ENCODE results near the gene PGBD2. TPM values are rescaled to one million over a fixed set of nuclear protein-coding genes. Genes with fewer than 3 reads are reported as not detected.

PGBD2 gene
- total and polyA plus RNA-seq, 2 of the 8 experiments (the other 6 are each of a cell fraction or from before 2014, with no cell fraction given): 4.5 to 7.7 TPM

DNA sequence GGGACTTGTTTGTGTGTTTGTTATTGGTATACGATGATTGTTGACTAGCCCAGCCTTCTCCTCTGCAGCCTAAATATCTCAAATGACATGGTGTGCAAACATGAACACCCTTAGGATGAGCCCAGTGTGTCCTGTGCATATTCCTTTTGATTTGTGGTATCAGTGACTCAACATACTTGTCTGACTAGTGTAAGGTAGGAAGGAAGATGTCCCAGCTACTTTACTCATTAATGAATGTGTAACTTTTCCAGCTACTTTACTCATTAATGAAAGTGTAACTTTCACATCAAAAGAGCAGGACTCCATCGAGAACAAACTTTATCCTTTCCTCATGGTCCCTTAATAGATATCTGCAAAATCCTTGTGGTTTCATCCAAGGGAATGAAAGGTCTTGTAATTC lies 44.4 kb upstream of the PGBD2 start:
- Histone ChIP-seq H3K79me2 (ENCODE audit: control insufficient read depth in 1 of 2, insufficient read depth in 2 of 2, low read length in 2 of 2) (peaks cover 0 to 8% of the 10 kb centered on the region in 2 experiments; a peak in 1 of 4 replicates), H2BK12ac (ENCODE audit: low read depth, low read length) (no peak overlapping the region), H3K9ac (replicated peaks in 1 of 4; ENCODE audit: extremely low read depth in 1 of 4, low read depth in 3 of 4, low read length in 3 of 4) (no peak overlapping the region), H4K91ac (replicated peaks; ENCODE audit: insufficient read length, low read length) (no peak overlapping the region), H3K23ac (ENCODE audit: insufficient read length) (no peak overlapping the region), H2BK20ac (ENCODE audit: low read length) (no peak overlapping the region), H2AK5ac (ENCODE audit: low read depth, low read length) (no peak overlapping the region), H3K18ac (ENCODE audit: extremely low read depth, low read length) (no peak overlapping the region), H3K56ac (replicated peaks; ENCODE audit: insufficient read length, low read depth, low read length) (no peak overlapping the region), H3K4ac (replicated peaks; ENCODE audit: insufficient read length, low read depth, low read length) (no peak overlapping the region), H4K20me1 (replicated peaks in 1 of 2; ENCODE audit: control insufficient read depth in 1 of 2, insufficient read depth in 2 of 2, low read length in 2 of 2) (no peaks in the 10 kb centered on the region), H4K8ac (ENCODE audit: extremely low read depth, insufficient read depth, low read length) (no peak overlapping the region), H3K4me3 (ENCODE audit: extremely low read depth in 1 of 4, insufficient read depth in 2 of 4, low read depth in 3 of 4, low read length in 4 of 4) (no peak overlapping the region), H2BK5ac (ENCODE audit: low read depth, low read length) (no peak overlapping the region), H3K9me3 (ENCODE audit: insufficient read depth in 2 of 2, low read depth in 1 of 2, low read length in 1 of 2) (no peaks in the 10 kb centered on the region), H3K4me1 (replicated peaks in 1 of 4; ENCODE audit: control insufficient read depth in 3 of 4, insufficient read depth in 4 of 4, low read length in 3 of 4) (peaks cover 3 to 18% (median 14%) of the 10 kb centered on the region in 4 experiments), H3K23me2 (ENCODE audit: low read depth, low read length) (peaks cover 26% of the 10 kb centered on the region), H4K5ac (ENCODE audit: insufficient read length, low read depth, low read length) (no peak overlapping the region), H3K79me1 (ENCODE audit: low read depth, low read length) (no peaks in the 10 kb centered on the region), H2BK120ac (replicated peaks; ENCODE audit: low read depth, low read length) (no peak overlapping the region), H3K14ac (ENCODE audit: insufficient read length) (no peak overlapping the region), H2BK15ac (ENCODE audit: low read length) (no peak overlapping the region), H3K27me3 (replicated peaks in 1 of 4; ENCODE audit: control insufficient read depth in 3 of 4, extremely low read depth in 1 of 4, insufficient read depth in 3 of 4, low read length in 3 of 4) (peaks cover 0 to 19% (median 11%) of the 10 kb centered on the region in 4 experiments; a peak in 5 of 7 replicates), H3K27ac (ENCODE audit: low read depth, low read length) (no peak overlapping the region), H3K36me3 (ENCODE audit: control insufficient read depth in 2 of 4, insufficient read depth in 4 of 4, low read length in 3 of 4) (no peaks in the 10 kb centered on the region), H2AFZ (ENCODE audit: low read length) (no peak overlapping the region), H3K4me2 (ENCODE audit: insufficient read depth in 1 of 2, low read depth in 2 of 2, low read length in 2 of 2) (no peak overlapping the region)
- DNase-seq (ENCODE audit: low read depth in 1 of 2, low spot score in 2 of 2) (no peak), FAIRE-seq (no peak)
- TF ChIP-seq POU5F1 (IDR thresholded peaks at IDR 0.05; ENCODE audit: low read depth, low read length) (no peak), JUN (IDR thresholded peaks at IDR 0.05; ENCODE audit: low read depth, low read length) (no peak), MAX (IDR thresholded peaks at IDR 0.05) (no peak), MAFK (IDR thresholded peaks at IDR 0.05; ENCODE audit: low read depth, low read length) (no peak), BCL11A (IDR thresholded peaks at IDR 0.05; ENCODE audit: low read depth in 2 of 2, low read length in 2 of 2) (no peak), CBX5 (IDR thresholded peaks at IDR 0.05; ENCODE audit: low read depth, low read length) (no peak), RXRA (IDR thresholded peaks at IDR 0.05; ENCODE audit: insufficient read depth, low read depth, low read length) (no peak), POLR2AphosphoS5 (IDR thresholded peaks at IDR 0.05; ENCODE audit: low read depth, low read length) (no peak), FOSL1 (IDR thresholded peaks at IDR 0.05; ENCODE audit: insufficient read depth, low read depth, low read length) (no peak), CHD2 (IDR thresholded peaks at IDR 0.05; ENCODE audit: low read length) (no peak)
- TF ChIP-seq, protein P1, sequence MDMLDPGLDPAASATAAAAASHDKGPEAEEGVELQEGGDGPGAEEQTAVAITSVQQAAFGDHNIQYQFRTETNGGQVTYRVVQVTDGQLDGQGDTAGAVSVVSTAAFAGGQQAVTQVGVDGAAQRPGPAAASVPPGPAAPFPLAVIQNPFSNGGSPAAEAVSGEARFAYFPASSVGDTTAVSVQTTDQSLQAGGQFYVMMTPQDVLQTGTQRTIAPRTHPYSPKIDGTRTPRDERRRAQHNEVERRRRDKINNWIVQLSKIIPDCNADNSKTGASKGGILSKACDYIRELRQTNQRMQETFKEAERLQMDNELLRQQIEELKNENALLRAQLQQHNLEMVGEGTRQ (IDR thresholded peaks at IDR 0.05; ENCODE audit: low read length): no peak
- 86% methylated on average over 2 of the region's 2 CpGs; no CpG with 5 or more reads in 1 of the 2 experiments for WGBS, 2 experiments (ENCODE audit: extremely low coverage in 1 of 2, insufficient coverage in 1 of 2, insufficient read length in 1 of 2, insufficient replicate concordance in 2 of 2, low coverage in 1 of 2, low lambda C conversion rate in 2 of 2, missing lambda C conversion rate in 1 of 2)
- ChIA-PET CTCF (ENCODE audit: partially characterized antibody) (interaction anchor here (1.1 to 2.9 kb wide), 4 partner anchors 14 to 22 kb away, joined by 3 to 9 read pairs (median 6); no protein-coding TSS in a partner anchor), POLR2A (ENCODE audit: partially characterized antibody) (interaction anchor here (1.3 to 2.1 kb wide), 3 partner anchors 12 to 45 kb away, joined by 3 to 19 read pairs (median 6); no protein-coding TSS in a partner anchor)
